ENCODE measurements around the gene FPR1. TPM values are rescaled to one million over a fixed set of nuclear protein-coding genes. Genes with fewer than 3 reads are reported as not detected.
"Not testable (repeated sequence)": the region's sequence is repeated elsewhere in the genome, so short reads cannot be mapped to it uniquely, and the experiment has no call there.

FPR1 gene
- total RNA-seq, 1 donor from 2014 or later, result not detected

- intact Hi-C loops (cut with micrococcal nuclease), result not testable (repeated sequence)
Measured at GRCh38 chr19:51738523-51738922, 13.2 kb downstream of the FPR1 start.

- intact Hi-C loops (cut with micrococcal nuclease), result no loop called here
Measured at GRCh38 chr19:51737924-51738323, 13.8 kb downstream of the FPR1 start.

- intact Hi-C loops (cut with micrococcal nuclease), result no loop called here
Measured at GRCh38 chr19:51737389-51737788, 14.3 kb downstream of the FPR1 start.

GRCh38 chr19:51735759-51736449 is 15.8 kb downstream of the FPR1 start:
- intact Hi-C loops (cut with micrococcal nuclease), result no loop called here

- intact Hi-C loops (cut with micrococcal nuclease), result no loop called here
Measured at GRCh38 chr19:51733742-51734522, 17.7 kb downstream of the FPR1 start.

GRCh38 chr19:51729781-51730180 is 21.9 kb downstream of the FPR1 start:
- intact Hi-C loops (cut with micrococcal nuclease), result no loop called here

- intact Hi-C loops (cut with micrococcal nuclease), result no loop called here
Measured at GRCh38 chr19:51727349-51727880, 24.3 kb downstream of the FPR1 start.

- intact Hi-C loops (cut with micrococcal nuclease), result no loop called here
Measured at GRCh38 chr19:51726049-51726448, 25.6 kb downstream of the FPR1 start.

GRCh38 chr19:51724543-51724942 is 27.1 kb downstream of the FPR1 start:
- intact Hi-C loops (cut with micrococcal nuclease), result no loop called here

- intact Hi-C loops (cut with micrococcal nuclease), result no loop called here
Measured at GRCh38 chr19:51722492-51722891, 29.2 kb downstream of the FPR1 start.

- intact Hi-C loops (cut with micrococcal nuclease), result no loop called here
Measured at GRCh38 chr19:51721905-51722304, 29.8 kb downstream of the FPR1 start.

GRCh38 chr19:51719251-51719988 is 32.3 kb downstream of the FPR1 start:
- intact Hi-C loops (cut with micrococcal nuclease), result no loop called here

GRCh38 chr19:51716925-51717324 is 34.8 kb downstream of the FPR1 start:
- intact Hi-C loops (cut with micrococcal nuclease), result no loop called here

GRCh38 chr19:51715850-51716249 is 35.8 kb downstream of the FPR1 start:
- intact Hi-C loops (cut with micrococcal nuclease), result no loop called here

- intact Hi-C loops (cut with micrococcal nuclease), result no loop called here
Measured at GRCh38 chr19:51714848-51715247, 36.8 kb downstream of the FPR1 start.

- intact Hi-C loops (cut with micrococcal nuclease), result no loop called here
Measured at GRCh38 chr19:51713319-51714285, 38.1 kb downstream of the FPR1 start.

- intact Hi-C loops (cut with micrococcal nuclease), result no loop called here
Measured at GRCh38 chr19:51712461-51713081, 39.1 kb downstream of the FPR1 start.

- intact Hi-C loops (cut with micrococcal nuclease), result no loop called here
Measured at GRCh38 chr19:51711702-51712101, 40.0 kb downstream of the FPR1 start.

- intact Hi-C loops (cut with micrococcal nuclease), result no loop called here
Measured at GRCh38 chr19:51710163-51710562, 41.5 kb downstream of the FPR1 start.

- intact Hi-C loops (cut with micrococcal nuclease), result loop anchor here (10.0 kb wide), 1 partner anchor 1385 kb away; the partner anchor contains the start of gene KCNC3
Measured at GRCh38 chr19:51709575-51709974, 42.1 kb downstream of the FPR1 start.

Data from T-helper 2 cell treated with Interferon-gamma antibody and Interleukin-4, amounts not matched to agents 100 ng/mL and 5 ng/mL, for 36 hours (primary cell).